ENCODE results near the gene SHH.

- TF ChIP-seq, protein P1, sequence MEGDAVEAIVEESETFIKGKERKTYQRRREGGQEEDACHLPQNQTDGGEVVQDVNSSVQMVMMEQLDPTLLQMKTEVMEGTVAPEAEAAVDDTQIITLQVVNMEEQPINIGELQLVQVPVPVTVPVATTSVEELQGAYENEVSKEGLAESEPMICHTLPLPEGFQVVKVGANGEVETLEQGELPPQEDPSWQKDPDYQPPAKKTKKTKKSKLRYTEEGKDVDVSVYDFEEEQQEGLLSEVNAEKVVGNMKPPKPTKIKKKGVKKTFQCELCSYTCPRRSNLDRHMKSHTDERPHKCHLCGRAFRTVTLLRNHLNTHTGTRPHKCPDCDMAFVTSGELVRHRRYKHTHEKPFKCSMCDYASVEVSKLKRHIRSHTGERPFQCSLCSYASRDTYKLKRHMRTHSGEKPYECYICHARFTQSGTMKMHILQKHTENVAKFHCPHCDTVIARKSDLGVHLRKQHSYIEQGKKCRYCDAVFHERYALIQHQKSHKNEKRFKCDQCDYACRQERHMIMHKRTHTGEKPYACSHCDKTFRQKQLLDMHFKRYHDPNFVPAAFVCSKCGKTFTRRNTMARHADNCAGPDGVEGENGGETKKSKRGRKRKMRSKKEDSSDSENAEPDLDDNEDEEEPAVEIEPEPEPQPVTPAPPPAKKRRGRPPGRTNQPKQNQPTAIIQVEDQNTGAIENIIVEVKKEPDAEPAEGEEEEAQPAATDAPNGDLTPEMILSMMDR (IDR thresholded peaks at IDR 0.05; ENCODE audit: extremely low read depth in 1 of 2, insufficient read depth in 1 of 2, low read depth in 1 of 2, low read length in 2 of 2), result no peak
- TF ChIP-seq JUN (IDR thresholded peaks at IDR 0.05; ENCODE audit: borderline replicate concordance, insufficient read depth, insufficient read length, low read depth), result no peak
These were observed 57.2 kb downstream of the SHH start for GRCh38 chr7:155755026-155755425.
